H1 (cell line): ENCODE data around the gene CADPS. TPM values are rescaled to one million over a fixed set of nuclear protein-coding genes. Genes with fewer than 3 reads are reported as not detected.

Experiments used
- CTCF ChIA-PET: fragments of 300-600 bp; sonication (Branson Sonifier 250); formaldehyde crosslinking; loops from one replicate; lab custom pipeline; 2021; ENCODE audit not compliant: partially characterized antibody; lab: Charles Lee
- POLR2A ChIA-PET: fragments of 300-600 bp; sonication (Branson Sonifier 250); formaldehyde crosslinking; loops from one replicate; lab custom pipeline; 2021; ENCODE audit warnings: inconsistent platforms; ENCODE audit not compliant: partially characterized antibody; lab: Charles Lee
- DNase-seq, 2 experiments: peaks; one replicate each; pipeline versions ENCODE4 v3.0.0 to v3.0.0-alpha.2; 2010 to 2022; ENCODE audit warnings: low spot score in 2 of 2, low read depth in 1 of 2, mixed read lengths in 1 of 2
- FAIRE-seq: peaks from 2 replicates; lab custom pipeline; 2011; peaks lifted over from hg19 to GRCh38; lab: Jason Lieb, UNC
- H2AFZ ChIP-seq: 2 replicates; pipeline ENCODE4 v1.8.1; 2012; ENCODE audit warnings: low read length, inconsistent platforms
- H2AK5ac ChIP-seq: 2 replicates; pipeline ENCODE4 v1.6.1; 2013; ENCODE audit warnings: low read depth, low read length
- H2BK120ac ChIP-seq: replicated peaks from 2 replicates; pipeline ENCODE3; 2013; ENCODE audit warnings: low read depth, low read length, inconsistent platforms
- H2BK12ac ChIP-seq: 2 replicates; pipeline ENCODE4 v1.6.1; 2013; ENCODE audit warnings: low read depth, low read length
- H2BK15ac ChIP-seq: 2 replicates; pipeline ENCODE4 v1.6.1; 2013; ENCODE audit warnings: low read length
- H2BK20ac ChIP-seq: 2 replicates; pipeline ENCODE4 v1.6.1; 2013; ENCODE audit warnings: low read length
- H2BK5ac ChIP-seq: 2 replicates; pipeline ENCODE4 v1.6.1; 2013; ENCODE audit warnings: low read depth, low read length
- H3K14ac ChIP-seq: 2 replicates; pipeline ENCODE4 v1.6.1; 2013; ENCODE audit warnings: inconsistent platforms; ENCODE audit not compliant: insufficient read length
- H3K18ac ChIP-seq: 2 replicates; pipeline ENCODE4 v1.6.1; 2013; ENCODE audit warnings: low read length; ENCODE audit errors: extremely low read depth
- H3K23ac ChIP-seq: 2 replicates; pipeline ENCODE4 v1.6.1; 2013; ENCODE audit warnings: inconsistent platforms; ENCODE audit not compliant: insufficient read length
- H3K23me2 ChIP-seq: 2 replicates; pipeline ENCODE4 v1.6.1; 2013; ENCODE audit warnings: low read depth, low read length
- H3K27ac ChIP-seq: 2 replicates; pipeline ENCODE4 v1.6.1; 2011; ENCODE audit warnings: low read depth, low read length, inconsistent platforms
- H3K27me3 ChIP-seq, 4 experiments: replicated peaks in 1 of 4; 1 replicate in 1 of 4; 2 replicates in 3 of 4; pipeline versions ENCODE4 v1.6.1 to v1.8.1; 2011 to 2013; ENCODE audit warnings: low read length in 3 of 4, mild to moderate bottlenecking in 3 of 4, inconsistent platforms in 2 of 4, mixed read lengths in 2 of 4, moderate library complexity in 1 of 4; ENCODE audit not compliant: control insufficient read depth in 3 of 4, insufficient read depth in 3 of 4; ENCODE audit errors: extremely low read depth in 1 of 4
- H3K36me3 ChIP-seq, 4 experiments: 2 replicates each; pipeline versions ENCODE4 v1.6.1 to v1.8.1; 2011 to 2013; ENCODE audit warnings: mild to moderate bottlenecking in 4 of 4, low read length in 3 of 4, moderate library complexity in 2 of 4, control low read depth in 1 of 4, inconsistent platforms in 1 of 4; ENCODE audit not compliant: insufficient read depth in 4 of 4, control insufficient read depth in 2 of 4
- H3K4ac ChIP-seq: replicated peaks from 2 replicates; pipeline ENCODE3; 2013; ENCODE audit warnings: low read length, low read depth, mixed read lengths, inconsistent platforms; ENCODE audit not compliant: insufficient read length
- H3K4me1 ChIP-seq, 4 experiments: replicated peaks in 1 of 4; 1 replicate in 1 of 4; 2 replicates in 3 of 4; pipeline versions ENCODE4 v1.6.1 to v1.8.1; 2011 to 2013; ENCODE audit warnings: low read length in 3 of 4, inconsistent platforms in 2 of 4, mixed read lengths in 1 of 4; ENCODE audit not compliant: insufficient read depth in 4 of 4, control insufficient read depth in 3 of 4
- H3K4me2 ChIP-seq, 2 experiments: 2 replicates each; pipeline versions ENCODE4 v1.6.1 to v1.8.1; 2011 to 2013; ENCODE audit warnings: low read depth in 2 of 2, low read length in 2 of 2, control low read depth in 1 of 2, inconsistent platforms in 1 of 2, mild to moderate bottlenecking in 1 of 2; ENCODE audit not compliant: insufficient read depth in 1 of 2
- H3K4me3 ChIP-seq, 4 experiments: fragments of 200-600, 300-600 bp in 1 of 4; sonication (generic), shearing (Covaris generic), sonication (Bioruptor Twin) in 1 of 4; 2 replicates each; pipeline versions ENCODE4 v1.5.1 to v1.8.1; 2011 to 2016; ENCODE audit warnings: low read length in 4 of 4, low read depth in 3 of 4, control low read depth in 2 of 4, inconsistent platforms in 2 of 4, mild to moderate bottlenecking in 2 of 4, mixed read lengths in 1 of 4, moderate library complexity in 1 of 4; ENCODE audit not compliant: insufficient read depth in 2 of 4; ENCODE audit errors: extremely low read depth in 1 of 4
- H3K56ac ChIP-seq: replicated peaks from 2 replicates; pipeline ENCODE3; 2013; ENCODE audit warnings: low read depth, mild to moderate bottlenecking, mixed read lengths, low read length, inconsistent platforms; ENCODE audit not compliant: insufficient read length
- H3K79me1 ChIP-seq: 2 replicates; pipeline ENCODE4 v1.6.1; 2013; ENCODE audit warnings: low read depth, low read length, control low read depth
- H3K79me2 ChIP-seq, 2 experiments: 2 replicates each; pipeline versions ENCODE4 v1.6.1 to v1.8.1; 2012 to 2013; ENCODE audit warnings: low read length in 2 of 2, mild to moderate bottlenecking in 2 of 2, inconsistent platforms in 1 of 2; ENCODE audit not compliant: insufficient read depth in 2 of 2, control insufficient read depth in 1 of 2
- H3K9ac ChIP-seq, 4 experiments: replicated peaks in 1 of 4; 1 replicate in 1 of 4; 2 replicates in 3 of 4; pipeline versions ENCODE4 v1.6.1 to v1.8.1; 2011 to 2013; ENCODE audit warnings: low read depth in 3 of 4, low read length in 3 of 4, control low read depth in 2 of 4, mild to moderate bottlenecking in 2 of 4, moderate library complexity in 2 of 4, inconsistent platforms in 1 of 4; ENCODE audit errors: extremely low read depth in 1 of 4
- H3K9me3 ChIP-seq, 2 experiments: 2 replicates each; pipeline versions ENCODE4 v1.6.1 to v1.8.1; 2012 to 2013; ENCODE audit warnings: mild to moderate bottlenecking in 2 of 2, moderate library complexity in 2 of 2, control low read depth in 1 of 2, inconsistent platforms in 1 of 2, low read depth in 1 of 2, low read length in 1 of 2, mixed read lengths in 1 of 2; ENCODE audit not compliant: insufficient read depth in 2 of 2
- H4K20me1 ChIP-seq, 2 experiments: replicated peaks in 1 of 2; 2 replicates each; pipeline versions ENCODE3 to v1.8.1; 2011 to 2013; ENCODE audit warnings: inconsistent platforms in 2 of 2, low read length in 2 of 2, mild to moderate bottlenecking in 1 of 2; ENCODE audit not compliant: insufficient read depth in 2 of 2, control insufficient read depth in 1 of 2
- H4K5ac ChIP-seq: 2 replicates; pipeline ENCODE4 v1.6.1; 2013; ENCODE audit warnings: low read length, low read depth, mixed read lengths, inconsistent platforms; ENCODE audit not compliant: insufficient read length
- H4K8ac ChIP-seq: 2 replicates; pipeline ENCODE4 v1.8.0; 2013; ENCODE audit warnings: mild to moderate bottlenecking, moderate library complexity, low read length, inconsistent platforms; ENCODE audit not compliant: insufficient read depth; ENCODE audit errors: extremely low read depth
- H4K91ac ChIP-seq: replicated peaks from 2 replicates; pipeline ENCODE3; 2013; ENCODE audit warnings: low read length, mixed read lengths, inconsistent platforms; ENCODE audit not compliant: insufficient read length
- CREB1 ChIP-seq: IDR thresholded peaks from 2 replicates; pipeline ENCODE4 v1.6.1; 2012; ENCODE audit warnings: inconsistent platforms
- CTCF ChIP-seq, 3 experiments: IDR thresholded peaks; 1 replicate in 2 of 3; 2 replicates in 1 of 3; pipeline versions ENCODE4 v1.5.1 to v1.6.1; 2011; ENCODE audit warnings: low read length in 3 of 3, mild to moderate bottlenecking in 3 of 3, inconsistent platforms in 2 of 3, low read depth in 1 of 3, moderate library complexity in 1 of 3; ENCODE audit not compliant: insufficient read depth in 1 of 3; ENCODE audit errors: control extremely low read depth in 1 of 3
- HDAC2 ChIP-seq, 2 experiments: fragments of 300-600 bp in 1 of 2; sonication (generic) in 1 of 2; IDR thresholded peaks; 2 replicates each; pipeline ENCODE4 v1.6.1; 2011 to 2012; ENCODE audit warnings: low read depth in 2 of 2, low read length in 2 of 2, mild to moderate bottlenecking in 2 of 2, moderate library complexity in 2 of 2, borderline replicate concordance in 1 of 2, inconsistent platforms in 1 of 2
- JUND ChIP-seq: IDR thresholded peaks from 2 replicates; pipeline ENCODE4 v1.6.1; 2011; ENCODE audit warnings: mild to moderate bottlenecking, improper control_type of control experiment, low read length
- KDM4A ChIP-seq: IDR thresholded peaks from one replicate; pipeline ENCODE4 v1.7.1; 2012; ENCODE audit warnings: low read depth, mild to moderate bottlenecking, moderate library complexity, low read length, inconsistent platforms; ENCODE audit not compliant: severe bottlenecking
- SAP30 ChIP-seq: fragments of 300-600 bp; sonication (generic); IDR thresholded peaks from 2 replicates; pipeline ENCODE4 v1.7.1; 2012; ENCODE audit warnings: low read length, moderate library complexity, mild to moderate bottlenecking, inconsistent platforms; ENCODE audit not compliant: insufficient read depth, insufficient replicate concordance
- TCF12 ChIP-seq: IDR thresholded peaks from 2 replicates; pipeline ENCODE4 v1.6.1; 2011; ENCODE audit warnings: low read depth, mild to moderate bottlenecking, low read length
- USF2 ChIP-seq: IDR thresholded peaks from 2 replicates; pipeline ENCODE4 v1.6.1; 2011; ENCODE audit warnings: low read length, improper control_type of control experiment
- WGBS, 2 experiments: shearing (Covaris generic) in 1 of 2; methylation state at CpG; one replicate each; pipeline versions ENCODE4 v1.1.6 to v1.1.7; 2013 to 2015; ENCODE audit warnings: low lambda C conversion rate in 2 of 2, mixed read lengths in 2 of 2, inconsistent platforms in 1 of 2, low coverage in 1 of 2, missing lambda C conversion rate in 1 of 2; ENCODE audit not compliant: insufficient replicate concordance in 2 of 2, insufficient coverage in 1 of 2, insufficient read length in 1 of 2; ENCODE audit errors: extremely low coverage in 1 of 2, missing lambda C conversion rate in 1 of 2; 5-methylcytosine and 5-hydroxymethylcytosine counted together
- polyA plus RNA-seq, 7 experiments: library from polyadenylated mRNA; depleted of rRNA in 3 of 7; stranded (reverse) in 5 of 7; unstranded in 2 of 7; fragments of >200 nt in 5 of 7; fragments of 200-250 nt in 2 of 7; gene quantifications; 1 replicate in 5 of 7; 2 replicates in 1 of 7; 4 replicates in 1 of 7; pipeline versions ENCODE4 v1.2.1 to v1.2.3, GENCODE V29; 2011 to 2013; ENCODE audit warnings: missing spikeins in 2 of 7, mixed read lengths in 2 of 7
- total RNA-seq: library from RNA; stranded (reverse); fragmentation: NEBNext Ultra II Directional; extraction: Animal tissue kit (Norgen Biotek cat#: 25700); gene quantifications from 2 replicates; pipeline ENCODE4 v1.2.1, GENCODE V29; 2021

Gene CADPS
- total and polyA plus RNA-seq, 2 of the 8 experiments (the other 6 are each of a cell fraction or from before 2014, with no cell fraction given): 7.1 to 10.2 TPM

- Histone ChIP-seq H3K9ac (no peak overlapping the region), H3K27ac (no peak overlapping the region), H2BK12ac (no peak overlapping the region), H4K91ac (no peak overlapping the region), H2AK5ac (no peak overlapping the region), H3K23me2 (peaks cover 18% of the 10 kb centered on the region), H3K9me3 (no peaks in the 10 kb centered on the region), H3K18ac (no peak overlapping the region), H3K27me3 (no peaks in the 10 kb centered on the region), H3K36me3 (no peaks in the 10 kb centered on the region), H3K14ac (no peak overlapping the region), H3K4me3 (peak overlapping the region; percentile 67 to 82 (median 80); a peak in 7 of 8 replicates), H2BK20ac (no peak overlapping the region), H4K8ac (no peak overlapping the region; the same call in 1 of the 2 replicates), H3K4me1 (peaks cover 0 to 1% (median 0%) of the 10 kb centered on the region in 4 experiments; a peak in 3 of 7 replicates), H4K20me1 (no peaks in the 10 kb centered on the region), H3K79me1 (peaks cover 2% of the 10 kb centered on the region; the same call in 1 of the 2 replicates), H3K4me2 (peak overlapping the region; percentile 77 to 80), H4K5ac (no peak overlapping the region), H3K79me2 (0 out of 4 replicates have a peak, but pooled peaks cover 0 to 4% of the 10 kb centered on the region in 2 experiments), H3K56ac (no peak overlapping the region), H2AFZ (no peak overlapping the region), H3K4ac (no peak overlapping the region), H2BK5ac (no peak overlapping the region), H2BK15ac (no peak overlapping the region), H2BK120ac (no peak overlapping the region), H3K23ac (no peak overlapping the region)
- DNase-seq (peak in 1 of 2 experiments; percentile 87), FAIRE-seq (peak; percentile 73)
- ChIA-PET CTCF (interaction anchor here (0.6 to 1.7 kb wide), 9 partner anchors 9 to 352 kb away, joined by 3 to 5 read pairs (median 3); no protein-coding TSS in a partner anchor), POLR2A (interaction anchor here (0.7 to 1.3 kb wide), 4 partner anchors 10 to 74 kb away, joined by 3 to 4 read pairs (median 3); no protein-coding TSS in a partner anchor)
- WGBS, 2 experiments: 1% methylated on average over 17 of the region's 17 CpGs; no CpG with 5 or more reads in 1 of the 2 experiments
- TF ChIP-seq KDM4A (no peak), USF2 (no peak), SAP30 (peak; percentile 97), CTCF (IDR thresholded peaks at IDR 0.05; ENCODE audit: control extremely low read depth in 1 of 3, insufficient read depth in 1 of 3, low read depth in 1 of 3, low read length in 3 of 3) (no peak), HDAC2 (IDR thresholded peaks at IDR 0.05; ENCODE audit: borderline replicate concordance in 1 of 2, low read depth in 2 of 2, low read length in 2 of 2) (peak in 1 of 2 experiments; percentile 67; a peak in 2 of 4 replicates), JUND (no peak), TCF12 (0 out of 2 replicates have a peak, but pooled peaks have one; percentile 36), CREB1 (peak; percentile 8; the same call in 1 of the 2 replicates)
These were observed 848 bp upstream of the CADPS start for GRCh38 chr3:62876064-62876463.
